ENCODE measurements around the gene ZNF334.

Gene ZNF334

GRCh38 chr20:46487628-46488027 lies 25.7 kb downstream of the ZNF334 start:
- DNase-seq (ENCODE audit: low read depth in 2 of 2) = no peak

- DNase-seq (ENCODE audit: low read depth in 2 of 2) = no peak
Observed at GRCh38 chr20:46485431-46485830, 27.9 kb downstream of the ZNF334 start.

DNA sequence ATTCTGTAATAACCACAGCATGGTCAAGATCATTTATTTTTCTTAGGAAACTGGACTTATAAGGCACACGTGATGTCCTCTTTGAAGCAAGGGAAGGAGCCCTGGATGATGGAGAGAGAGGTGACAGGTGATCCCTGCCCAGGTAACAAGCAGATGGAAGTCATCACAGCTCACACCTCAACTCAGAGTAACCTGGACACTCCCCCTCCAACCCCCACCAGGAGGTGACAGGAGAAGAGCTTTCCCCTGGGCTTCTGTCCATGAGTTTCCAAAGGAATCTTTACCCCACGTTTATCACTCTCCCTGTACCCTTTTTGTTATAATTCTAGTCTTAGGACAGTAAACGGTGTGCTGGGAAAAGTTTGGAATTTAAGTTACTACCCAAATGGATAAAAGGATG lies 28.4 kb downstream of the ZNF334 start:
- DNase-seq (ENCODE audit: low read depth in 2 of 2) = no peak

GRCh38 chr20:46483879-46484278 lies 29.5 kb downstream of the ZNF334 start:
- no peak for DNase-seq (ENCODE audit: low read depth in 2 of 2)

DNA sequence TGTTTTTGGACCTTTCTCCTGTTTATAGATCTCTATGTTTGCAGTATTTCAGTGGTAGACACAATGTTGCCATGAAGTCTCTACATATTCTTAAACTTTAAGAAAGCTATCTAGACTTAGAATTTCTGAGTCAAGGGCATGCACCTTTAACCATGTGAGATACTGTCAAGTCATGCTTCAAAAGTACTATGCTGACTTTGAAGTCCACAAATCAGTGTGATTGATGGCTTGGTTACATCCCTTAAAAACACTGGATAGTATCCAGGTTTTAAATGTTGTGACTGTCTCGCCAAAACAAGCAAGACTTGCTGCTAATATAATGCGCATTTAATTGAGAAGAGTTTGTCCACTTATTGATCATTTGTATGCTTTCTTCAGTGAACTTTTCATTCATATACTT lies 30.5 kb downstream of the ZNF334 start:
- no peak for DNase-seq (ENCODE audit: low read depth in 2 of 2)

GRCh38 chr20:46477640-46478039 lies 35.7 kb downstream of the ZNF334 start:
- DNase-seq (ENCODE audit: low read depth in 2 of 2) = no peak

DNA sequence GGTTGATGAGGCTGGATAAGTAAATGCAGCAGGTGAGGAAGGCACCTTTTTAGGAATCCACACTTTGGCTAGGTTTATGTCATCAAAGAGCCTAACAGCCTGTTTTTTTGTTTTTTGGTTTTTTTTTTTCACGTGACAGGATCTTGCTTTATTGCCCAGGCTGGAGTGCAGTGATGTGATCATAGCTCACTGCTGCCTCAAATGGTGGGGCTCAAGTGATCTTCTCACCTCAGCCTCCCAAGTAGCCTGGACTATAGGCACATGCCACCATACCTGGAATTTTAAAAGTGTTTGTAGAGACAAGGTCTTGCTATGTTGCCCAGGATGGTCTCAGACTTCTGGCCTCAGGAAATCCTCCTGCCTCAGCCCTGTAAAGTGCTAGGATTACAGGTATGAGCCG lies 36.1 kb downstream of the ZNF334 start:
- DNase-seq (ENCODE audit: low read depth in 2 of 2) = no peak

DNA sequence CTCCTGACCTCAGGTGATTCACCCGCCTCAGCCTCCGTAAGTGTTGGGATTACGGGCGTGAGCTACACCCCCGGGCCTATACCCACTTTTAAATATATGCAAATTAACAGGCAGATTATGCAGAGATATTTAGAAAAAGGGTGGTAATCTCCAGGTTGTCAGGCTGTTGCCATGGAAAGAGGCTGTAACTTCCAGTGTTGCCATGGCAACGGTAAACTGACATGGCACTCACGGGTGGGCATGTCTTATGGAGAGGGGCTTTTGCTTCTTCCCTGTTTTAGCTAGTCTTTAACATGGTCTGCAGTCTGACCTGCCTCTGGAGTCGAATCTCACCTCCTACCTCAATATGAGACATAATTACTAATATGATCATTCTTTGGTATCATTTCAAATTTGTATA lies 44.9 kb downstream of the ZNF334 start:
- no peak for DNase-seq (ENCODE audit: low read depth in 2 of 2)

- no peak for DNase-seq (ENCODE audit: low read depth in 2 of 2)
Observed at GRCh38 chr20:46464451-46464850, 48.9 kb downstream of the ZNF334 start.

- no peak for DNase-seq (ENCODE audit: low read depth in 2 of 2)
Observed at GRCh38 chr20:46463852-46464251, 49.5 kb downstream of the ZNF334 start.

GRCh38 chr20:46461808-46462207 lies 51.6 kb downstream of the ZNF334 start:
- no peak for DNase-seq (ENCODE audit: low read depth in 2 of 2)

- DNase-seq (ENCODE audit: low read depth in 2 of 2) = no peak
Observed at GRCh38 chr20:46458866-46459750, 54.3 kb downstream of the ZNF334 start.

DNA sequence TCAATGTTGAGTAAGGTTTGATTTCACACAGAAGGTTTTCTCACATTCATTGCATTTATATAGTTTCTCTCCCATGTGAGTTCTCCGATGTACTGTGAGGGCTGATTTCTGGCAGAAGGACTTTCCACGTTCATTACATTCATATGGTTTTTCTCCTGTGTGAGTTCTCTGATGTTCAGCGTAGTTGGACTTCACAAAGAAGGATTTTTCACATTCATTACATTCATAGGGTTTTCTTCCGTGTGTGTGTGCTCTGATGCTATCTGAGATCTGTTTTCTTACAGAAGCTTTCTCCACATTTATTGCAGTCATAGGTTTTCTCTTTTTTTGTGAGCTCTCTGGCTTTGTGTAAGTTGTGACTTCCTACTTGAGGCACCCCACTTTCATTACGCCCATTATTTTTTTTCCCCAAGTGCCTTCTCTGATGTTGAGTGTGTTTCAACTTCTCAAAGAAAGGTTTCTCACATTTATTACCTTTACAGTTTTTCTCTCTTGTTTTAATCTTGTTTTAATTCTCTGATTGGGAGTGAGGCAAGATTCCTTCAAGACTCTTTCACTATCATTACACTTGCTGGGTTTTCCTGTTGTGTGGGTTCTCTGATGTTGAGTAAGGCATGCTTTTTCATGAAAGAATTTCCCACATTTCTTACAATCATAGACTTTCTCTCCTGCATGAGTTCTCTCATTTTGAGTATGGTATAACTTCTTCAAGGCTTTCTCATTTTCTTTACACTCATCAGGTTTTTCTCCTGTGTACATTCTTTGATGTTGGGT lies 56.9 kb downstream of the ZNF334 start:
- DNase-seq (ENCODE audit: low read depth in 2 of 2) = no peak

DNA sequence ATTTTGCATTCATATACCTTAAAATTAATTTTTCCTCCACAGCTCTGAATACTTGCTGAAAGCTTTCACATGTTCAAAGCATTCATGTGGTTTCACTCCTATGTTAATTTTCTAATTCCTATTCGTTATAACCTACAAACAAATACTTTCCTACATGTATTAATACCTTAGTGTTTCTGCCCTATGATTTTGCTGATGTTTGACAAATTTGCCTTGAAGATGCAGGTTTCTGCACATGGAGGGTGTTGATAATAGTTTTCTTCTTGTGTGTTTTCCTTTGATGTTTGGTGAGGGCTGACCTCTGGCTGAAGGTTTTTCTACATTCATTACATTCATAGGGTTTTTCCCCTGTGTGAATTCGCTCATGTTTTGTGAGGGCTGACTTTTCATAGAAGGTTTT lies 57.6 kb downstream of the ZNF334 start:
- DNase-seq (ENCODE audit: low read depth in 2 of 2) = no peak
